GM18868 (cell line): ENCODE measurements around the gene ISLR.

ENCODE experiments used
- ATAC-seq: cut with Tn5 transposase; IDR thresholded peaks from one replicate; pipeline ENCODE4 v1.9.1; 2021; ENCODE audit warnings: mild to moderate bottlenecking, moderate library complexity; ENCODE audit not compliant: unreplicated experiment

Gene ISLR, protein sequence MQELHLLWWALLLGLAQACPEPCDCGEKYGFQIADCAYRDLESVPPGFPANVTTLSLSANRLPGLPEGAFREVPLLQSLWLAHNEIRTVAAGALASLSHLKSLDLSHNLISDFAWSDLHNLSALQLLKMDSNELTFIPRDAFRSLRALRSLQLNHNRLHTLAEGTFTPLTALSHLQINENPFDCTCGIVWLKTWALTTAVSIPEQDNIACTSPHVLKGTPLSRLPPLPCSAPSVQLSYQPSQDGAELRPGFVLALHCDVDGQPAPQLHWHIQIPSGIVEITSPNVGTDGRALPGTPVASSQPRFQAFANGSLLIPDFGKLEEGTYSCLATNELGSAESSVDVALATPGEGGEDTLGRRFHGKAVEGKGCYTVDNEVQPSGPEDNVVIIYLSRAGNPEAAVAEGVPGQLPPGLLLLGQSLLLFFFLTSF

DNA sequence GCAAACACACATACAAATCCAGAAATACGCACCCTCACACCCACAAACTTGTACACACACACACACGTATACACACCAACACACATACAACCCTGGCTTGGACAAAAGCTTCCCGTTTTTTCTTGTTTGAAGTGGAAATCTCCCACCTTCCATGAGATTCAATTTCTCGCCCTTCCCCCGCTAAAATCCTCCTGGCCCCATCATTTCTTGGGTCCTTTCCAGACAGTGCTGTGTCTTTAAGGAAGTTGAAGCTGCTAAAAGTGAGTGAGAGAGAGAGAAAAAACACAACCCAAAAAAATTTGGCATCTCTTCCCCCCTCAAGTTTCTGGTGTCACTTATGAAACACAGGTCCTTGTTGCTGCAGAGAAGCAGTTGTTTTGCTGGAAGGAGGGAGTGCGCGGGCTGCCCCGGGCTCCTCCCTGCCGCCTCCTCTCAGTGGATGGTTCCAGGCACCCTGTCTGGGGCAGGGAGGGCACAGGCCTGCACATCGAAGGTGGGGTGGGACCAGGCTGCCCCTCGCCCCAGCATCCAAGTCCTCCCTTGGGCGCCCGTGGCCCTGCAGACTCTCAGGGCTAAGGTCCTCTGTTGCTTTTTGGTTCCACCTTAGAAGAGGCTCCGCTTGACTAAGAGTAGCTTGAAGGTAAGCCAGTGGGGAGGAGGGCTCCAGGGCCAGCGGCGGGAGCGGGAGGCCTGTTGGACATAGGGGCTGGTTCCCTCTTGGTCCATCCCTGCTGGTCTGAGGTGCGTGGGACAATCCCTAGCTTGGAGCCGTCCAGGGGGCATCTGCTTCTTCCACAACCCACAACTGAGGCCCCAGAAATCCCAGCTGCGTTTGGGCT lies at the start of gene ISLR:
TSS of gene ISLR (plus strand) at position 331 of the 839 bp plus-strand sequence. CDS start 1,149 bp downstream, outside the sequence.
- no peak for ATAC-seq

DNA sequence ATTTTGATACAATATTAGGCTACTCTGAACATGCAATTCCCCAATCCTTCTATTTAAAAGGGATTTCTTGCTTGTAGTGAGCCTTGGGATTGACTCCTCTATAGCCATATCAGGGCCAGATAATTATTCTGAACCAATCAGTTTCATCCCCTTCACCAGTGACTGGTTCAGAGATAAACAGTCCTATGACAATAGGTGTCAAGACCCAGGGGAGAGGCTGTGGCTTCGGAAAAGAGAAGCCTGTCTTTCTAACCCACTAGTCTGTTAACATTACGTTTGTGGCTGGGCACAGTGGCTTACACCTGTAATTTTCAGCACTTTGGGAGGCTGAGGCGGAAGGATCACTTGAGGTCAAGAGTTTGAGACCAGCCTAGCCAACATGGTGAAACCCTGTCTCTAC lies 49.3 kb upstream of the ISLR start:
- no peak for ATAC-seq

DNA sequence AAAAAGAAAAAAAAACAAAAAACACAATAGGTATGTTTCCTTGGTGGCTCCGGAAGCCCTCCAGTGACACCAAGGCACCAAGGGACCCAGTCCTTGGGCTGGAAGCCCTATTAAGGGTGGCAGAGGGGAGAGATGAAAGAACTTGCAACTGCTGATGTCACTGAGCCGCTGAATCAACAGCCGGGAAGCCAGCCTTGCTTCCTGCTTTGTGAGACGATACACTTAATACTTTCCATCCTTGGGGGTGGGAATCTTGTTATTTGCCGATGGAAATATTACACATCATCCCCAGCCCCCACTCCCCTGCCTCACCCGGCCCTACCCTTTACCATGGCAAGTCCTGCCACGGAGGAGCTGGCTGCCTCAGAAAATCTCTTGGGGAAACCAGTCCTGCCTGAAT lies 48.8 kb upstream of the ISLR start:
- no peak for ATAC-seq

DNA sequence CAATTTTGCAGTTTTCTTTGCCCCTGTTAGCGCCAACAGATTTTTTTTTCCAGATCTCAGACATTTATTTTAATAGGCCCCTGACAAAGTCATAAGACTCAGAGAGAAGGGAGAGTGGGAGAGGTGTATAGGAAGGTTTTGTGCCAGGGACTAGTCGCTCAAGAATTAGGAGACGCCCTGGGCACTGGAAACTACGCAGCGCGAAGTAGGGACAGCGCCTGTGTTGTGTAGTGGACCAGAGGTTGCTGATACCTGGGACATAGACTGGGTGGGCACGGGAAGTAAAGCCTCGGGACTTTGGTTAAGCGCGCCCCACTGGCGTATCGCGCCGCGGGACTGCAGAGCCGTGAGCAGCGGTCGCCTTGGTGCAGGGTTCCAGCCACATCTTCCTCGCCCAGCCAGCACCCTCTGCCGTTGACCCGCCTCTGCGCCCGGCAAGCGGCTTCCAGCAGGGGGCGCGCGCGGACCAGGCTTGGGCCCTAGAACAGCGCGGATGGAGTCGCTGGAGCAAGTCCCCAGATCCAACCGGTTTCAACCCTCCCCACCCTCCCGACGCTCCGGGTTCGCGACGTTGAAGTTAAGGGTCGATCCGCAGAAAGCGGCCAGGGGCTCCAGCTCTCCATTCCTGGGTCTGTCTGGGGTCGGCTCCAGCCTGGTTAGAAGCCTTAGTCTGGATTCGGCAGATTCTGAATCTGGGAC lies 46.1 kb upstream of the ISLR start:
- ATAC-seq, result no peak

DNA sequence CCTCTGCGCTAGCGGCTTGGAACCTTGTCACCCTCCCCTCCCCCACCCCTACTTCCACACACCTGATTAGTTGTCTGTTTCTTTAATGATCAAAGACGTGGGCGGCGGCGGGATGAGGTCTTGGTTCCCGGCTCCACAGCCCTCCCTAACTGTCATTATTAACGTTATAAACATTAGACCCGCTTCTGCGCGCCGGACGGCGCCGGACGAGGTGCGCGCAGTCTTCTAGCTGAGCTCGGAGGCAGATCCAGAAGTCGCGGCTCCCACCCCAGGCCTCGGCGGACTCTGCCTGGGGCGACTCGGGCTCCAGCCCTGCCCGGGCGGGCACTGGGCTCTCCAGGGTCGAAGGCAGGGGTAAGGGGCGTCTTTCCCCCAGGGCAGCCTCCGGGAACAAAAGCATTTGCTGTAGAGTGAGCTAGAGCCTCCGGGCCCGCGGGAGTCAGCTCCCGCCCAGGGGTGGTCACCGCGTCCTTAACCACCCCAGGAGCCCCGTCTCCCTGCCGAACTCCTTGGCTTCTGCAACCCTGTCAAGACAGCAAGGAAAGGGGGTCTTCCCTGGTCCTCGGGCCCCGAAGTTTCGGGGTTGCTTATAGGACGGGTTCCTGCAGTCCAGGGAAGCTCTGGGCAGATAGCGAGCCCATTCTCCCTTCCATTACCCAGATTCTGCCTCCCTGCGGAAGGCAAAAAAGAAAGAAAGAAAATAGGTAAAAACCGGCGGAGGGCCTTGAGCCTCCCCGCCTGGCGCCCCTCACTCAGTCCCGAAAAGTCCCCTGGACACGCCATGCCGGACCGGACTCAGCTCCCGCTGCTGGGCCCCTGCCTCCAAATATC lies 45.3 kb upstream of the ISLR start:
- no peak for ATAC-seq

DNA sequence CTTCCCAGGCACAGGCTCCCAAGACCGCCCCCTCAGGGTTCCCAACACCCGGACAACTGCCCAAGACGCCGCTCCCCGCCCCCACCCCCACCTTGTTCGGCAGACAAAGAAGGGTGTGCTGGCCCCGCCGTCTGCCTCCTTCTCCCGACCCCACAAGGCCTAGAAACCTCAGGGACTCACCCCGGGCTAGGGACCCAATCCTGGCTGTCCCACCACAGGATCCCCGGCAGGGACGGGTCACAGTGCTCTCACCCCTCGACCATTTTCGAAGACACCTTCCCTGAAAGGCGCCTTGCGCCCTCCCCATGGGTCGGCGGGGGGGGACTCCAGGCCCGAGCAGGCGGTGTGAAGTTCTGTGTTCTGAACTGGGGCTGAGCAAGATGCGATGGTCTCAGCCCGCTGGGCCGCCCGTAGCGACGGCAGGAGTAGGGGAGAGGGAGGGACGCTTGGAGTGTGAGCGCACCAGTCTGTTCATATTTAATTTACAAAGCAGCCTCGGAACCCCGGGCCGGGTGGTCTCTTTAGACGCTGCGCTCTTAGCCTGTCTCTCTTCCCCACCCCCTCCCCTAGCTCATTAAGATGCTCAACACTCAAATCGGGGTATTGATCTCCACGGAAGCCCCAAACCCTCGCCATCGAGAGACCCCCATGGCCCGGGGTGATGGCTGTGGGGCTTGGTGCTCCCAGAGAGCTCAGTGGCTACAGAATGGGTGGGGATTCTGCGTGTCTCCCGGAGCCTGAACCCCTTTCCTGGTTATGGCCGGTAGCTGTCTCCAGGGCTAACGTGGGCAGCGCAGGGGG lies 44.5 kb upstream of the ISLR start:
- ATAC-seq, result no peak

DNA sequence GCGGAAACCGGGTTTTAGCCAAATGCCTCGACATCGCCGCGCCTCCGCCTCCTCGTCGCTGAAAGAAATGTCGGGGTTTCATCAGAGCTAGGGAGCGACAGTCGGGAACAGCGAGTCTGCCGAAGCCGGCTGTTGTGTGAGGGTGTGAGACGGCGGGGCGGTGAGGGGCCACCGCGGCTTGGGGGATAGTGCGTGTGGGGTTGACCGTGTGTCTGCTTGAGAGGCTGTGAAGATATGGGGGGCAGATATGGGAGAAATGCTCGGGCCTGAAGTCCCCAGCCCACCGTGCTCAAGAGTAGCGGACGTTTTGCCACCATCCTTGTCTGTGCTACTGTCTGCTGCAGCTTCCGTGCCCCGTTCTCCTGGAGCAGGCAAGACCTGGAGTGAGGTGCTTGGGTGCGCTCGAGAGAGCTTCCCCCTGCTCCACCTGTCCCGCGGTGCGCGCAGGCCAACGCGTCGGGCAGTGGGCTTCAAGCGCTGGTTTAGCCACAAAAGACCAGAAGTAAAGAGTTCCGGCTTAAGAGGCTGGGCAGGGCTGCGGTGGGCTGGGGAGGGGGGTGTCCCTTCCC lies 43.8 kb upstream of the ISLR start:
- no peak for ATAC-seq

DNA sequence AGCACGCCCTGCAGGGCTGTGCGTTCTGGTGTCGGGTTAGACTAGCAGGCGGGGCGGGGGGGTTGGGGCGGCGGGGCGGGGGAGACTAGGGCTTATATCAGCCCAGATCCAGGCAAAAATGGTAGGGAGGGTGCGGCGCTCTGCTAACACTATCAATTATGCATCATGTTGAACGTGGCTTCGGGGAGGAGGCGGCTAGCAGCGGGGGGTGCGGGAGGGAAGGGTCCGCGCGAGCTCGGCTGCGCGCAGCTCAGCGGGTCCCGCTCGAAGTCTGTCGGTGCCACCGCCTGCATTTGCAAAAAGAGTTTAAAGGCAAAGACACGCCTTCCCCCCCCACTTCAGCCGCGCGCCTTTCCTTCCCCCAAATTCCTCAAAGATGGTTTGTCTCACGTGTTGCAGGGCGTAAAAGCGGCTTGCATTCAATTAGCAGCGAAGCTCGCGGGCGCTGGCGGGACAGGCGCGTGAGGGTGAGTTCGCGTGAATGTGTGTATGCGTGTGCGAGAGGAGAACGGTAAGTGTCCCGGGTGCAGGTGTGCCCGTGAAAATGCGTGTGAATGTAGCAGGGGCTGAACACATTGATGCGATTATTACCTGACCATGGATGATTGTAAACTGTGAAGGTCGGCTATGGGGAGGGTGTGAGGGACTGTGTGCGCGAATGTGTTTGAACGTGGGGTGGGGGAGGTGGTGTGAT lies 43.2 kb upstream of the ISLR start, which contains the start of gene ISLR2:
TSS of gene ISLR2 (plus strand) at position 432 of the 694 bp plus-strand sequence. CDS start 2,169 bp downstream, outside the sequence.
- ATAC-seq, result no peak

DNA sequence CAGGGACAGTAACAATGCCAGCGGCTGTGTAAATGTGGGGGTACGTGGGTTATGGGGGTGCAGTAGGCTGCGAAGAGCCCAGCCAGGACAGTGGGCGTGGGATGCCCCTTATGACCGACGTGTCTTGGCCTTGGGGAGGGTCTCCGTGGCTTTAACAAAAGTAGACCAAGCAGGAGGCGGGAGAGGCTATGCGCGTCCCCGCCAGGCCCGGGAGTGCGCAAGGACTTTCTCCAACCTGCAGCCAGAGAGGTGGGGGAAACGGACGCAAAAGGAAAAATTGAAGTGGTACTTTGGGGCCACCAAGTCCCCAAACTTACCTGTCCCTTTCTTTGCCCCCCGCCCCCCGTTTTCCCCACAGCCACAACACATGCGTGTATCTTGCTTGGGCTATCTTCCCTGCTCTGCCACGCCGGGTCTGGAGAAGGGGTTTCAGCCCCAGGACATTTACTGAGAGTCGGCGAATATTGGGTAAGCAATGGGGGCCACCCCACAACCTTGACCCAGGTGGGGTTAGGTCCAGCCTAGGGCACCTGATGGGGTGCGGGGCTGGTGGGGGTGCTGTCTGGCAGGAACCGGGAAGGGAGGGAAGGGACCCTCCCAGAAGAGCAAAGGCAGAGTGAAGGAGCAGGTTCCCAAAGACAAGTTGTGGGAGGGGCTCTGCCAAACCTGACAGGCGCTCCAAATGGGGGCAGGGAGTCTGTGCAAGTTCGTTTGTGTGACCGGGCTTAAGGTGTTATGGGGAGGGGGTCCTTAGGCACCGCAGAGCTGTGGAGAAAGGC lies 42.5 kb upstream of the ISLR start:
- no peak for ATAC-seq

DNA sequence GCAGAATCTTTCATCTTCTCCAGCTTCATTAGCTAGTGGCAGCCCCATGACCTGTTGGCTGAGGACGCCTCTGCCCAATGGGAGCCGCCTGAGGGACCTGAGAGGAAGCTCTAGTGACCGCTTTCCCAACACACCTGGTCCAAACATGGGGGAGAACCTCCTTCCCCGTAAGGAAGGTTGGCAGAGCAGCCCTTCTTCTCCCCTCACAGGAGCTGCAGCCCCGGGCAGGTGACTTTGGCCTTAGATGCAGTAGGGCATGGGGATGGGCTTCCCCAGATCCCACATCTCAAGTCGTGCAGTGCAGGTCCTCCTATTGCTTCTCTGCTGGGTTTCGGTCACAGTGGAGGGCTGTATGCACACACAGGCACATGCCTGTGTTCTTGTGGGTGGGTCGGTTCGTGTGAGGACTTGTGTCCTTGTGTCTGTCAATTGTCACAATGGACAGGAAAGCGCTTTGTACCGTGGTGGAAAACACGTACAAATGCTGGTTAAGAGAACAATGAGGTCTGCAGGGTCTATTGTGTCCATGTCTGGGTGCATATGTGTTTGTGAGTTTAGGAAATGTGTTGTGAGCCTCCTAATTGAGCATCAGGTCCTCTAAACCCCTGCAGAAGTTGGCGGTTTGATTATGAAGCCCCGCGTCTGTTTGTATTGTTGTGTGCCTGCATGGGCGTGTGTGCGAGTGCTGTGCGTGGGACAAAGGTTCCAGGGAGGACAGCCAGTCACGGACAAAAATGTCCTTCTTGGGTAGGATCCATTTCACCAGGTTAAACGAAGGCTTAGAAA lies 41.7 kb upstream of the ISLR start:
- ATAC-seq, result no peak

DNA sequence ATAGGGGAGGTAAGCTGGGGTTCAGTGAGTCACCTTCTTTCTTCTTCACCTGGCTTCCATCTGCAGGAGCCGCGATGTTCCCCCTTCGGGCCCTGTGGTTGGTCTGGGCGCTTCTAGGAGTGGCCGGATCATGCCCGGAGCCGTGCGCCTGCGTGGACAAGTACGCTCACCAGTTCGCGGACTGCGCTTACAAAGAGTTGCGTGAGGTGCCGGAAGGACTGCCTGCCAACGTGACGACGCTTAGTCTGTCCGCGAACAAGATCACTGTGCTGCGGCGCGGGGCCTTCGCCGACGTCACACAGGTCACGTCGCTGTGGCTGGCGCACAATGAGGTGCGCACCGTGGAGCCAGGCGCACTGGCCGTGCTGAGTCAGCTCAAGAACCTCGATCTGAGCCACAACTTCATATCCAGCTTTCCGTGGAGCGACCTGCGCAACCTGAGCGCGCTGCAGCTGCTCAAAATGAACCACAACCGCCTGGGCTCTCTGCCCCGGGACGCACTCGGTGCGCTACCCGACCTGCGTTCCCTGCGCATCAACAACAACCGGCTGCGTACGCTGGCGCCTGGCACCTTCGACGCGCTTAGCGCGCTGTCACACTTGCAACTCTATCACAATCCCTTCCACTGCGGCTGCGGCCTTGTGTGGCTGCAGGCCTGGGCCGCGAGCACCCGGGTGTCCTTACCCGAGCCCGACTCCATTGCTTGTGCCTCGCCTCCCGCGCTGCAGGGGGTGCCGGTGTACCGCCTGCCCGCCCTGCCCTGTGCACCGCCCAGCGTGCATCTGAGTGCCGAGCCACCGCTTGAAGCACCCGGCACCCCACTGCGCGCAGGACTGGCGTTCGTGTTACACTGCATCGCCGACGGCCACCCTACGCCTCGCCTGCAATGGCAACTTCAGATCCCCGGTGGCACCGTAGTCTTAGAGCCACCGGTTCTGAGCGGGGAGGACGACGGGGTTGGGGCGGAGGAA lies 40.5 kb upstream of the ISLR start:
- no peak for ATAC-seq

DNA sequence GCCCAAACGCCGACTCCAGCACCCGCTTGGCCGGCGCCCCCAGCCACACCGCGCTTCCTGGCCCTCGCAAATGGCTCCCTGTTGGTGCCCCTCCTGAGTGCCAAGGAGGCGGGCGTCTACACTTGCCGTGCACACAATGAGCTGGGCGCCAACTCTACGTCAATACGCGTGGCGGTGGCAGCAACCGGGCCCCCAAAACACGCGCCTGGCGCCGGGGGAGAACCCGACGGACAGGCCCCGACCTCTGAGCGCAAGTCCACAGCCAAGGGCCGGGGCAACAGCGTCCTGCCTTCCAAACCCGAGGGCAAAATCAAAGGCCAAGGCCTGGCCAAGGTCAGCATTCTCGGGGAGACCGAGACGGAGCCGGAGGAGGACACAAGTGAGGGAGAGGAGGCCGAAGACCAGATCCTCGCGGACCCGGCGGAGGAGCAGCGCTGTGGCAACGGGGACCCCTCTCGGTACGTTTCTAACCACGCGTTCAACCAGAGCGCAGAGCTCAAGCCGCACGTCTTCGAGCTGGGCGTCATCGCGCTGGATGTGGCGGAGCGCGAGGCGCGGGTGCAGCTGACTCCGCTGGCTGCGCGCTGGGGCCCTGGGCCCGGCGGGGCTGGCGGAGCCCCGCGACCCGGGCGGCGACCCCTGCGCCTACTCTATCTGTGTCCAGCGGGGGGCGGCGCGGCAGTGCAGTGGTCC lies 39.7 kb upstream of the ISLR start:
- no peak for ATAC-seq

DNA sequence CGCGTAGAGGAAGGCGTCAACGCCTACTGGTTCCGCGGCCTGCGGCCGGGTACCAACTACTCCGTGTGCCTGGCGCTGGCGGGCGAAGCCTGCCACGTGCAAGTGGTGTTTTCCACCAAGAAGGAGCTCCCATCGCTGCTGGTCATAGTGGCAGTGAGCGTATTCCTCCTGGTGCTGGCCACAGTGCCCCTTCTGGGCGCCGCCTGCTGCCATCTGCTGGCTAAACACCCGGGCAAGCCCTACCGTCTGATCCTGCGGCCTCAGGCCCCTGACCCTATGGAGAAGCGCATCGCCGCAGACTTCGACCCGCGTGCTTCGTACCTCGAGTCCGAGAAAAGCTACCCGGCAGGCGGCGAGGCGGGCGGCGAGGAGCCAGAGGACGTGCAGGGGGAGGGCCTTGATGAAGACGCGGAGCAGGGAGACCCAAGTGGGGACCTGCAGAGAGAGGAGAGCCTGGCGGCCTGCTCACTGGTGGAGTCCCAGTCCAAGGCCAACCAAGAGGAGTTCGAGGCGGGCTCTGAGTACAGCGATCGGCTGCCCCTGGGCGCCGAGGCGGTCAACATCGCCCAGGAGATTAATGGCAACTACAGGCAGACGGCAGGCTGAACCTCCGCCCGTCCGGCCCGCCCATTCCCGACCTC lies 39.0 kb upstream of the ISLR start:
- no peak for ATAC-seq

DNA sequence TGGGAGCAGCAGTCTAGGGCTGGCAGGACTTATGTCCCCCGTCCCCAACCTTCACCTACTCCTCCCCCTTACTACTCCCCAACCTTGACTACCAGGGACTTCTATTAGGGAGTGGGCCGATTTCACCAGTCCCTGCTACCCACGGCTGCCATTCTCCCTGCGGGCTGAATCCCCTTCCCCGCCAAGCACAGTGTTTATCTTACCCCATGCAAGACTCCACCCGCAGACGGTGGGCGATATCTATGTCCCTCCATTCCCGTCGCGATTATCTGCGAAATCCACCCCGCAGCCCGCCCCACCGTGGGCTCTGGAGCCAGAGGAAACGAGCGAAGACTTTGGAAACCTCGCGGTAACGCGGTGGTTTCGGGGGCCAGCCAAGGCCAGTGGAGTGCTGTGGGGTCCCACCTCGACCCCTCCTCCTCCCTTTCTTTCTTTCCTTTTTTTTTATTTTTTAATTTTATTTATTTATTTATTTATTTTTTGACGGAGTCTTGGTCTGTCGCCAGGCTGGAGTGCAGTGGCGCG lies 38.4 kb upstream of the ISLR start:
- no peak for ATAC-seq

DNA sequence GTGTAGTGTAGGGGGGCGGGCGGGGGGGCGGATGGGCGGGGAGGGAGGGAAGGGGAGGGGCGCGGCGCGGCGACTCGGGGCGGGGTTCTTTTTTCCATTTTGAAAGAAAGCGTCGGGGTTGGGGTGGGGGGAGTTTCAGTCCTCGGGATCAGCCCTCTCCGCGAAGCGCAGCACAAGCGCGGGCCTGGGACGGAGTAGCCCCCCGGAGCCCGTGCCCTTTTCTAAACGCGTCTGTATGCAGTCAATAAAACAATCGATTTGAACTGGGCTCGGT lies 37.0 kb upstream of the ISLR start:
- no peak for ATAC-seq
